Loucy (cell line): ENCODE results near the gene CCRL2.
A peak's percentile ranks its signal among the peaks of the same experiment; 100 is the strongest.

Experiments used
- H2AFZ ChIP-seq: fragments of 200-600 bp; sonication (generic); 2 replicates; pipeline ENCODE4 v1.6.0; 2016; ENCODE audit warnings: antibody characterized with exemption, mild to moderate bottlenecking, low read length, moderate library complexity
- H3F3A ChIP-seq: fragments of 200-600 bp; 2 replicates; pipeline ENCODE4 v1.6.0; 2016; ENCODE audit warnings: antibody characterized with exemption, low read depth, mild to moderate bottlenecking
- H3K27me3 ChIP-seq: fragments of 200-600 bp; sonication (generic); 2 replicates; pipeline ENCODE4 v1.6.1; 2014; ENCODE audit warnings: low read length, mild to moderate bottlenecking; ENCODE audit not compliant: insufficient read depth, poor library complexity, severe bottlenecking
- H3K36me3 ChIP-seq: fragments of 200-600 bp; sonication (generic); 2 replicates; pipeline ENCODE4 v1.6.1; 2016; ENCODE audit warnings: low read length; ENCODE audit not compliant: insufficient read depth
- H3K4me1 ChIP-seq: fragments of 200-600 bp; sonication (generic); 2 replicates; pipeline ENCODE4 v1.5.1; 2014; ENCODE audit warnings: low read length, mild to moderate bottlenecking; ENCODE audit not compliant: insufficient read depth, poor library complexity, severe bottlenecking
- H3K4me2 ChIP-seq: fragments of 200-600 bp; sonication (generic); 2 replicates; pipeline ENCODE4 v1.6.0; 2014; ENCODE audit warnings: antibody characterized with exemption, low read length, low read depth, mild to moderate bottlenecking; ENCODE audit not compliant: poor library complexity, severe bottlenecking
- H3K4me3 ChIP-seq: fragments of 200-600 bp; sonication (generic); 2 replicates; pipeline ENCODE4 v1.5.1; 2014; ENCODE audit warnings: low read length, mild to moderate bottlenecking, mixed read lengths; ENCODE audit not compliant: poor library complexity, severe bottlenecking
- H3K79me2 ChIP-seq: fragments of 200-600 bp; sonication (generic); 2 replicates; pipeline ENCODE4 v1.6.1; 2014; ENCODE audit warnings: low read length; ENCODE audit not compliant: insufficient read depth
- H3K9ac ChIP-seq: fragments of 200-600 bp; sonication (generic); 2 replicates; pipeline ENCODE4 v1.6.0; 2014; ENCODE audit warnings: mild to moderate bottlenecking, low read depth, low read length, moderate library complexity; ENCODE audit not compliant: poor library complexity, severe bottlenecking
- H3K9me2 ChIP-seq: fragments of 200-600 bp; sonication (generic); replicated peaks from 2 replicates; pipeline ENCODE4 v1.6.1; 2016; ENCODE audit warnings: low read depth, low read length, mixed read lengths
- H3K9me3 ChIP-seq: fragments of 200-600 bp; sonication (generic); 2 replicates; pipeline ENCODE4 v1.6.1; 2014; ENCODE audit warnings: mild to moderate bottlenecking, antibody characterized with exemption, low read length, low read depth; ENCODE audit not compliant: insufficient read depth
- H4K20me1 ChIP-seq: fragments of 200-600 bp; sonication (generic); 2 replicates; pipeline ENCODE4 v1.6.0; 2014; ENCODE audit warnings: antibody characterized with exemption, low read length, mild to moderate bottlenecking; ENCODE audit not compliant: insufficient read depth, poor library complexity, severe bottlenecking
- CTCF ChIP-seq: fragments of 200-600 bp; sonication (generic); conservative IDR thresholded peaks from 2 replicates; pipeline ENCODE4 v1.5.1; 2014; ENCODE audit warnings: mild to moderate bottlenecking, antibody characterized with exemption, low read length
- EZH2phosphoT487 ChIP-seq: fragments of 200-600 bp; IDR thresholded peaks from 2 replicates; pipeline ENCODE4 v1.6.1; 2018; ENCODE audit warnings: antibody characterized with exemption, mild to moderate bottlenecking, moderate library complexity, borderline replicate concordance

CCRL2 gene

GRCh38 chr3:46369151-46369550 is 37.9 kb upstream of the CCRL2 start:
- Histone ChIP-seq H3K27me3 (no peaks in the 10 kb centered on the region), H3K9ac (no peak overlapping the region), H3K4me3 (no peak overlapping the region), H2AFZ (no peak overlapping the region), H3K36me3 (no peaks in the 10 kb centered on the region), H3K4me1 (peaks cover 39% of the 10 kb centered on the region), H3K79me2 (no peaks in the 10 kb centered on the region), H4K20me1 (no peaks in the 10 kb centered on the region), H3K4me2 (no peak overlapping the region), H3F3A (peaks cover 7% of the 10 kb centered on the region), H3K9me2 (no peaks in the 10 kb centered on the region), H3K9me3 (no peaks in the 10 kb centered on the region)
- TF ChIP-seq CTCF = no peak
- TF ChIP-seq EZH2phosphoT487 = no peak

- H3F3A ChIP-seq = peaks cover 7% of the 10 kb centered on the region
- no peak overlapping the region for H3K4me3 ChIP-seq
- H3K9ac ChIP-seq = peak overlapping the region; percentile 26
- no peaks in the 10 kb centered on the region for H3K27me3 ChIP-seq
- no peak overlapping the region for H2AFZ ChIP-seq
- no peaks in the 10 kb centered on the region for H3K9me3 ChIP-seq
- no peak overlapping the region for H3K4me2 ChIP-seq
- H3K4me1 ChIP-seq = peaks cover 44% of the 10 kb centered on the region
- no peaks in the 10 kb centered on the region for H3K36me3 ChIP-seq
- TF ChIP-seq EZH2phosphoT487 (no peak), CTCF (no peak)
- H3K9me2 ChIP-seq = no peaks in the 10 kb centered on the region
- no peaks in the 10 kb centered on the region for H4K20me1 ChIP-seq
- no peaks in the 10 kb centered on the region for H3K79me2 ChIP-seq
Observed at GRCh38 chr3:46369675-46370132, 37.4 kb upstream of the CCRL2 start.

- Histone ChIP-seq H4K20me1 (no peaks in the 10 kb centered on the region), H3K9me2 (no peaks in the 10 kb centered on the region), H3K36me3 (no peaks in the 10 kb centered on the region), H3K9ac (peak within 1 kb of the TSS; percentile 26), H3F3A (peaks cover 7% of the 10 kb centered on the region), H3K4me1 (peaks cover 57% of the 10 kb centered on the region), H3K9me3 (no peaks in the 10 kb centered on the region), H3K4me3 (peak within 1 kb of the TSS; percentile 8), H2AFZ (no peak within 1 kb of the TSS), H3K27me3 (no peaks in the 10 kb centered on the region), H3K4me2 (peak within 1 kb of the TSS; percentile 57), H3K79me2 (no peaks in the 10 kb centered on the region)
- TF ChIP-seq CTCF = no peak
Observed at GRCh38 chr3:46370839-46371518, 36.1 kb upstream of the CCRL2 start, which contains the start of gene CCR5. Gene CCR5 (plus strand): TSS chr3:46370946. CDS start chr3:46372903, 1,957 bp downstream.
